LNCAP (cell line): Measurements from ENCODE around the gene UBE2U.

Experiments used
- TF ChIP-seq, protein P1 (sequence below): fragments of 450-650 bp; IDR thresholded peaks from 2 replicates; pipeline ENCODE4 v1.5.1; 2017; ENCODE audit warnings: mild to moderate bottlenecking

Gene UBE2U

DNA sequence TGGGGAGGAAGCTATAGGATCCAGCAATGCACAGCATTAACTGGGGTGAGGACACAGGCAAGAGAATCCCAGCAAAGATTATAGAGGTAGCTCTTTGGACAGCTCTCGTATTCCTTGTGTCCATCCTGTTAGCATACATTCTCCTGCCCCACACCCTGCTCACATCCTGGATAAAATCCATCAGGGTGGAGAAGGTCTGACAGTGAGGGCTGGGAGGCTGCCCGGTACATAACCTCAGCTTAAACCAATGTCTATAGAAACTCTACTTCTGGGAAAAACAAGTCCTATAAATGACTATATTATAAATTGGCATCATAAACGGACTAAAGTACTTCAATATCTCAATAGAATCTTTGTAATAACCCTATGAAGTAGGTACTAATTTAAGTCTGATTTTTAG, 36.8 kb upstream of the UBE2U start:
- TF ChIP-seq, protein P1, sequence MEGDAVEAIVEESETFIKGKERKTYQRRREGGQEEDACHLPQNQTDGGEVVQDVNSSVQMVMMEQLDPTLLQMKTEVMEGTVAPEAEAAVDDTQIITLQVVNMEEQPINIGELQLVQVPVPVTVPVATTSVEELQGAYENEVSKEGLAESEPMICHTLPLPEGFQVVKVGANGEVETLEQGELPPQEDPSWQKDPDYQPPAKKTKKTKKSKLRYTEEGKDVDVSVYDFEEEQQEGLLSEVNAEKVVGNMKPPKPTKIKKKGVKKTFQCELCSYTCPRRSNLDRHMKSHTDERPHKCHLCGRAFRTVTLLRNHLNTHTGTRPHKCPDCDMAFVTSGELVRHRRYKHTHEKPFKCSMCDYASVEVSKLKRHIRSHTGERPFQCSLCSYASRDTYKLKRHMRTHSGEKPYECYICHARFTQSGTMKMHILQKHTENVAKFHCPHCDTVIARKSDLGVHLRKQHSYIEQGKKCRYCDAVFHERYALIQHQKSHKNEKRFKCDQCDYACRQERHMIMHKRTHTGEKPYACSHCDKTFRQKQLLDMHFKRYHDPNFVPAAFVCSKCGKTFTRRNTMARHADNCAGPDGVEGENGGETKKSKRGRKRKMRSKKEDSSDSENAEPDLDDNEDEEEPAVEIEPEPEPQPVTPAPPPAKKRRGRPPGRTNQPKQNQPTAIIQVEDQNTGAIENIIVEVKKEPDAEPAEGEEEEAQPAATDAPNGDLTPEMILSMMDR = no peak

- TF ChIP-seq, protein P1 = no peak
Observed at GRCh38 chr1:64167176-64167575, 36.2 kb upstream of the UBE2U start.

- TF ChIP-seq, protein P1 = no peak
Observed at GRCh38 chr1:64171246-64171645, 32.2 kb upstream of the UBE2U start.

DNA sequence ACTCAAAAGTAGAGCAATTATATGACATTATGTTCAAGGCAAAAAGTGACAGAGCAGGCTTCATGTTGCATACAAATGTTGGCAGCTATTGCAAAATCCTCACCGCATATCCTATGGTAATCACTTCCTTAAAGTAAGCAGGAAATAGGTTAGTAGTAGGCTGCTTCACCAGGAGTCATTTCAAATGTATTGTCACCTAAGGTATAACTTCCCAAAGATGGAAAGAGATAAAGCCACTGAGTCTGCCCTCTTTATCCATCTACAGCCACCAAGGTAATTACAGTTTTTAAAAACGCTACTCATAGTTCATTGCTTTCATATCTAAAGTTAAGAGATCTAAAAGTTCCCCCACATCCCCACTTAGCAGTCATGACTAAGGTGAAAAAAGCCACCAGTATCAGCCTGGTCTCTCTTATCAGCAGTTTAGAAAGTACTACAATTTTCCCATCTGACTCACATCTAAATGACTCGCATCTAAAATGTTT, 31.6 kb upstream of the UBE2U start:
- TF ChIP-seq, protein P1 = no peak

DNA sequence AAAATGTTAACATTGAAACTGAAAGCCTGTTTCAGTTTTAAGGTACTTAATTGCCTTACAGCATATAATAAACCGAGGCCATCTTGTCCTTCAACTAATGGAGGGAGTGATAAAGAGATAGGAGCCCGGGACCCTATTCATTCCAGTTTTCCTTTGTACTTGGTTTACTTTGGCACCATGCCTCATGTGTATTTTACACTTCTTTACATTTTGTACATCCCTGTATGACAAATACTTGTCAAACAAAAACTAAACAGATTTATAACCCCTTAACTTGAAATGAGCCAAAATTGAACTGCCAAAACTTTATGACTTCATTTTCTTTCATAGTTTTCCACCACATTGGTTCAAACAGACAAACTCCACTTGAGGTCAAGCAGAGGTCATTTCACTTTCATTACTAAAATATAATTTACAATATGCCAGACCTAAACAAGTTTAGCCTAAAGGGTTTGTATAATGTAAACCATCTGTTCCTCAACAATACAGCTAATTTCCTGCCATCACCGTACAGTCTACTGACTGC, 30.9 kb upstream of the UBE2U start:
- TF ChIP-seq, protein P1 = no peak

- TF ChIP-seq, protein P1 = no peak
Observed at GRCh38 chr1:64173336-64173940, 30.0 kb upstream of the UBE2U start.

- TF ChIP-seq, protein P1 = no peak
Observed at GRCh38 chr1:64175639-64176038, 27.8 kb upstream of the UBE2U start.
